ENCODE data around the gene PHLDA2.

DNA sequence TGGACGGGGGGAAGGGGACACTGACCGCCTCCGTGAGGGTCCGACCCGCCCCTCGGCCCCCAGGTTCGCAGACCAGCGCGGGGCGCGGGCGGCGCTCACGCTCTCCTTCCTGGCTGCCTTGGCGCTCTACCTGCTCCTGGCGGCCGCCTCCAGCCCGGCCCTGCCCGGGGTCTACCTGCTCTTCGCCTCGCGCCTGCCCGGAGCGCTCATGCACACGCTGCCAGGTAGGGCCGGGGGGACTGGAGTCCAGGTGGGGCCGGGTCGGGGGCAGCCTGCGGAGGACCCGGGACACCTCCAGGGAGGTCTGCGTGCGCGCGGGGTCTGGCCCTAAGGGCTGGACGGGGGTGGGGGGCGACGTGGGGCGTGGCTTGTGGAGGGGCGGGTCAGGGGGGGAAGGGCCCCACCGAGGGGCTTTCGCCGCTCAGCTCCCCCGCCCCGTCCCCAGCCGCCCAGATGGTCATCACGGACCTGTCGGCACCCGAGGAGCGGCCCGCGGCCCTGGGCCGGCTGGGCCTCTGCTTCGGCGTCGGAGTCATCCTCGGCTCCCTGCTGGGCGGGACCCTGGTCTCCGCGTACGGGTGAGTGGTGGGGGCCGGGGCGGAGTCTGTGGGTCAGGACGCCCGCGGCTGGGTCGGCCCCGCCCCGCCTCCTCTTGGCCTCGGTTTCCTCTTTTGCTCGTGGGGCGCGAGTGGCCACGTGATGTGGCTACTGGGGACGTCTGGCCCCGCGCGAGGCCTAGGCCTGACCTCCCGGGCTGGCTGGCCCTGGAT lies 19.9 kb downstream of the PHLDA2 start:
- TF ChIP-seq POLR2A (IDR thresholded peaks at IDR 0.05; ENCODE audit: borderline replicate concordance, extremely low read depth, insufficient read depth, insufficient read length): no peak
- TF ChIP-seq, protein P1, sequence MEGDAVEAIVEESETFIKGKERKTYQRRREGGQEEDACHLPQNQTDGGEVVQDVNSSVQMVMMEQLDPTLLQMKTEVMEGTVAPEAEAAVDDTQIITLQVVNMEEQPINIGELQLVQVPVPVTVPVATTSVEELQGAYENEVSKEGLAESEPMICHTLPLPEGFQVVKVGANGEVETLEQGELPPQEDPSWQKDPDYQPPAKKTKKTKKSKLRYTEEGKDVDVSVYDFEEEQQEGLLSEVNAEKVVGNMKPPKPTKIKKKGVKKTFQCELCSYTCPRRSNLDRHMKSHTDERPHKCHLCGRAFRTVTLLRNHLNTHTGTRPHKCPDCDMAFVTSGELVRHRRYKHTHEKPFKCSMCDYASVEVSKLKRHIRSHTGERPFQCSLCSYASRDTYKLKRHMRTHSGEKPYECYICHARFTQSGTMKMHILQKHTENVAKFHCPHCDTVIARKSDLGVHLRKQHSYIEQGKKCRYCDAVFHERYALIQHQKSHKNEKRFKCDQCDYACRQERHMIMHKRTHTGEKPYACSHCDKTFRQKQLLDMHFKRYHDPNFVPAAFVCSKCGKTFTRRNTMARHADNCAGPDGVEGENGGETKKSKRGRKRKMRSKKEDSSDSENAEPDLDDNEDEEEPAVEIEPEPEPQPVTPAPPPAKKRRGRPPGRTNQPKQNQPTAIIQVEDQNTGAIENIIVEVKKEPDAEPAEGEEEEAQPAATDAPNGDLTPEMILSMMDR (IDR thresholded peaks at IDR 0.05 in 2 of 3, conservative IDR thresholded peaks at IDR 0.05 in 1 of 3; ENCODE audit: borderline replicate concordance in 1 of 3, insufficient read depth in 1 of 3, low read depth in 2 of 3, low read length in 2 of 3): no peak
- TF ChIP-seq, protein P2, sequence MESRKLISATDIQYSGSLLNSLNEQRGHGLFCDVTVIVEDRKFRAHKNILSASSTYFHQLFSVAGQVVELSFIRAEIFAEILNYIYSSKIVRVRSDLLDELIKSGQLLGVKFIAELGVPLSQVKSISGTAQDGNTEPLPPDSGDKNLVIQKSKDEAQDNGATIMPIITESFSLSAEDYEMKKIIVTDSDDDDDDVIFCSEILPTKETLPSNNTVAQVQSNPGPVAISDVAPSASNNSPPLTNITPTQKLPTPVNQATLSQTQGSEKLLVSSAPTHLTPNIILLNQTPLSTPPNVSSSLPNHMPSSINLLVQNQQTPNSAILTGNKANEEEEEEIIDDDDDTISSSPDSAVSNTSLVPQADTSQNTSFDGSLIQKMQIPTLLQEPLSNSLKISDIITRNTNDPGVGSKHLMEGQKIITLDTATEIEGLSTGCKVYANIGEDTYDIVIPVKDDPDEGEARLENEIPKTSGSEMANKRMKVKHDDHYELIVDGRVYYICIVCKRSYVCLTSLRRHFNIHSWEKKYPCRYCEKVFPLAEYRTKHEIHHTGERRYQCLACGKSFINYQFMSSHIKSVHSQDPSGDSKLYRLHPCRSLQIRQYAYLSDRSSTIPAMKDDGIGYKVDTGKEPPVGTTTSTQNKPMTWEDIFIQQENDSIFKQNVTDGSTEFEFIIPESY (IDR thresholded peaks at IDR 0.05; ENCODE audit: extremely low read depth, insufficient replicate concordance, low read length): no peak
- no peak for TF ChIP-seq FOSL1 (IDR thresholded peaks at IDR 0.05; ENCODE audit: low read depth)
- TF ChIP-seq, protein P3, sequence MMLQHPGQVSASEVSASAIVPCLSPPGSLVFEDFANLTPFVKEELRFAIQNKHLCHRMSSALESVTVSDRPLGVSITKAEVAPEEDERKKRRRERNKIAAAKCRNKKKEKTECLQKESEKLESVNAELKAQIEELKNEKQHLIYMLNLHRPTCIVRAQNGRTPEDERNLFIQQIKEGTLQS (IDR thresholded peaks at IDR 0.05): no peak
- TF ChIP-seq RAD21 (IDR thresholded peaks at IDR 0.05; ENCODE audit: low read depth): no peak
- TF ChIP-seq TCF7L2 (IDR thresholded peaks at IDR 0.05; ENCODE audit: borderline replicate concordance, extremely low read depth, insufficient read depth, insufficient read length): no peak
- no peak for TF ChIP-seq SRF (IDR thresholded peaks at IDR 0.05; ENCODE audit: low read depth)
- TF ChIP-seq CEBPB (IDR thresholded peaks at IDR 0.05; ENCODE audit: low read depth): no peak
- TF ChIP-seq, protein P4, sequence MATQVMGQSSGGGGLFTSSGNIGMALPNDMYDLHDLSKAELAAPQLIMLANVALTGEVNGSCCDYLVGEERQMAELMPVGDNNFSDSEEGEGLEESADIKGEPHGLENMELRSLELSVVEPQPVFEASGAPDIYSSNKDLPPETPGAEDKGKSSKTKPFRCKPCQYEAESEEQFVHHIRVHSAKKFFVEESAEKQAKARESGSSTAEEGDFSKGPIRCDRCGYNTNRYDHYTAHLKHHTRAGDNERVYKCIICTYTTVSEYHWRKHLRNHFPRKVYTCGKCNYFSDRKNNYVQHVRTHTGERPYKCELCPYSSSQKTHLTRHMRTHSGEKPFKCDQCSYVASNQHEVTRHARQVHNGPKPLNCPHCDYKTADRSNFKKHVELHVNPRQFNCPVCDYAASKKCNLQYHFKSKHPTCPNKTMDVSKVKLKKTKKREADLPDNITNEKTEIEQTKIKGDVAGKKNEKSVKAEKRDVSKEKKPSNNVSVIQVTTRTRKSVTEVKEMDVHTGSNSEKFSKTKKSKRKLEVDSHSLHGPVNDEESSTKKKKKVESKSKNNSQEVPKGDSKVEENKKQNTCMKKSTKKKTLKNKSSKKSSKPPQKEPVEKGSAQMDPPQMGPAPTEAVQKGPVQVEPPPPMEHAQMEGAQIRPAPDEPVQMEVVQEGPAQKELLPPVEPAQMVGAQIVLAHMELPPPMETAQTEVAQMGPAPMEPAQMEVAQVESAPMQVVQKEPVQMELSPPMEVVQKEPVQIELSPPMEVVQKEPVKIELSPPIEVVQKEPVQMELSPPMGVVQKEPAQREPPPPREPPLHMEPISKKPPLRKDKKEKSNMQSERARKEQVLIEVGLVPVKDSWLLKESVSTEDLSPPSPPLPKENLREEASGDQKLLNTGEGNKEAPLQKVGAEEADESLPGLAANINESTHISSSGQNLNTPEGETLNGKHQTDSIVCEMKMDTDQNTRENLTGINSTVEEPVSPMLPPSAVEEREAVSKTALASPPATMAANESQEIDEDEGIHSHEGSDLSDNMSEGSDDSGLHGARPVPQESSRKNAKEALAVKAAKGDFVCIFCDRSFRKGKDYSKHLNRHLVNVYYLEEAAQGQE (IDR thresholded peaks at IDR 0.05; ENCODE audit: low read depth): no peak
- no peak for TF ChIP-seq ZNF274 (IDR thresholded peaks at IDR 0.05; ENCODE audit: low read depth, low read length)
- no peak for TF ChIP-seq SIN3A (IDR thresholded peaks at IDR 0.05; ENCODE audit: low read depth)
